Lower leg skin (tissue), 3 donors: Measurements from ENCODE around the gene NCAM1.

Experiments used
- CTCF ChIP-seq, 3 donors: fragments of 450-650 bp; IDR thresholded peaks; one replicate each; pipeline ENCODE4 v1.5.1; 2016; ENCODE audit warnings: antibody characterized with exemption in 3 of 3, mild to moderate bottlenecking in 3 of 3, moderate library complexity in 2 of 3
- POLR2A ChIP-seq, 2 donors: fragments of 450-650 bp; IDR thresholded peaks; one replicate each; pipeline ENCODE4 v1.6.1; 2016 to 2017; ENCODE audit warnings: antibody characterized with exemption in 2 of 2, mild to moderate bottlenecking in 1 of 2, moderate library complexity in 1 of 2

- TF ChIP-seq POLR2A (IDR thresholded peaks at IDR 0.05) (no peak), CTCF (IDR thresholded peaks at IDR 0.05) (no peak)
Measured at GRCh38 chr11:113091481-113091780, 130.2 kb downstream of the NCAM1 start.
